ENCODE measurements around the gene NUSAP1. TPM values are rescaled to one million over a fixed set of nuclear protein-coding genes. Genes with fewer than 3 reads are reported as not detected.
"Not testable (repeated sequence)": the region's sequence is repeated elsewhere in the genome, so short reads cannot be mapped to it uniquely, and the experiment has no call there.

NUSAP1 gene
- polyA plus RNA-seq, 2 of the 4 experiments (the other 2 are of a cell fraction) = 103 to 110 TPM

GRCh38 chr15:41332194-41333025 lies at the start of gene NUSAP1, which contains the start of gene OIP5 (continued):
- TF ChIP-seq ZFP36 (IDR thresholded peaks at IDR 0.05; ENCODE audit: borderline replicate concordance, partially characterized antibody) = no peak
- TF ChIP-seq BHLHE40 (IDR thresholded peaks at IDR 0.05; ENCODE audit: low read depth, low read length) = no peak
- no peak for TF ChIP-seq FOSL2 (IDR thresholded peaks at IDR 0.05)
- no peak for TF ChIP-seq FOSL2 (CRISPR knock-in tag; IDR thresholded peaks at IDR 0.05)
- TF ChIP-seq MAZ (IDR thresholded peaks at IDR 0.05; ENCODE audit: borderline replicate concordance, low read depth, low read length) = no peak

GRCh38 chr15:41282980-41283652 lies 49.6 kb upstream of the NUSAP1 start:
- not testable (repeated sequence) for ATAC-seq; H3K9me3 ChIP-seq; DNase-seq (ENCODE audit: low read depth in 1 of 2, low spot score in 1 of 2); FAIRE-seq
- H3K27ac ChIP-seq = peak overlapping the region; percentile 95 to 98
- WGBS (ENCODE audit: missing lambda C conversion rate) = 40% methylated on average over 16 of the region's 19 CpGs
- H3K4me2 ChIP-seq = peak overlapping the region; percentile 65
- CTCF ChIA-PET = interaction anchor here (0.6 to 1.6 kb wide), 2 partner anchors 46 to 52 kb away, joined by 4 to 7 read pairs; partner anchors contain the start of gene CHP1
- POLR2A ChIA-PET = interaction anchor here (0.6 to 1.4 kb wide), 3 partner anchors 24 to 49 kb away, joined by 3 to 6 read pairs (median 4); partner anchors contain the start of gene OIP5
- 0 out of 3 replicates have a peak overlapping the region, but pooled peaks have one; percentile 0 for H3K4me3 ChIP-seq
- TF ChIP-seq ZNF302 (CRISPR knock-in tag; IDR thresholded peaks at IDR 0.05) = peak; percentile 5; the same call in 1 of the 2 replicates
- H3K4me1 ChIP-seq = peaks cover 41% of the 10 kb centered on the region

- peak; percentile 93 for TF ChIP-seq MAX (IDR thresholded peaks at IDR 0.05)
- TF ChIP-seq USF2 (IDR thresholded peaks at IDR 0.05) = peak; percentile 92
- TF ChIP-seq JUN (IDR thresholded peaks at IDR 0.05) = peak; percentile 49 to 80; a peak in 3 of 5 replicates
- TF ChIP-seq PHF8 (IDR thresholded peaks at IDR 0.05; ENCODE audit: borderline replicate concordance, low read depth) = peak; percentile 66; the same call in 1 of the 2 replicates
- TF ChIP-seq E2F6 (IDR thresholded peaks at IDR 0.05; ENCODE audit: borderline replicate concordance, low read depth) = peak; percentile 52; the same call in 1 of the 2 replicates
- peak; percentile 99 for TF ChIP-seq PBX3 (IDR thresholded peaks at IDR 0.05)
- TF ChIP-seq CBX8 (IDR thresholded peaks at IDR 0.05) = no peak
- TF ChIP-seq FOXS1 (CRISPR knock-in tag; IDR thresholded peaks at IDR 0.05) = no peak
- TF ChIP-seq POLR2A (IDR thresholded peaks at IDR 0.05; ENCODE audit: low read length) = peak; percentile 70
- no peak for TF ChIP-seq ATOH8 (CRISPR knock-in tag; IDR thresholded peaks at IDR 0.05; ENCODE audit: low read depth)
- no peak for TF ChIP-seq GATA3 (IDR thresholded peaks at IDR 0.05; ENCODE audit: borderline replicate concordance)
- TF ChIP-seq KDM5A (IDR thresholded peaks at IDR 0.05) = peak; percentile 60; the same call in 1 of the 2 replicates
- TF ChIP-seq REST (IDR thresholded peaks at IDR 0.05) = no peak
- Histone ChIP-seq H3K4me2 (peak overlapping the region; percentile 93), H3K4me1 (peaks cover 48% of the 10 kb centered on the region), H3K4me3 (peak overlapping the region; percentile 88), H3K27ac (peak overlapping the region; percentile 95 to 98), H3K9me3 (no peaks in the 10 kb centered on the region)
- DNase-seq (ENCODE audit: low read depth in 1 of 2, low spot score in 1 of 2) (peak; percentile 96 to 98), ATAC-seq (peak; percentile 98), FAIRE-seq (no peak)
- CTCF ChIA-PET = interaction anchor here (0.6 to 1.6 kb wide), 2 partner anchors 45 to 53 kb away, joined by 4 to 7 read pairs; partner anchors contain the start of gene CHP1
- POLR2A ChIA-PET = interaction anchor here (0.6 to 1.4 kb wide), 4 partner anchors 25 to 48 kb away, joined by 3 to 6 read pairs (median 4); partner anchors contain the start of gene OIP5
- WGBS (ENCODE audit: missing lambda C conversion rate) = 2% methylated on average over 48 of the region's 61 CpGs
Observed at GRCh38 chr15:41283653-41284426, 48.8 kb upstream of the NUSAP1 start.
